Mammary epithelial cell (primary cell): ENCODE measurements around the gene ZBTB2.

Experiments used
- CTCF ChIP-seq, 2 donors: IDR thresholded peaks in 1 of 2; conservative IDR thresholded peaks in 1 of 2; 2 replicates each; pipeline ENCODE4 v1.5.1; 2011 to 2012; ENCODE audit warnings: inconsistent platforms in 2 of 2, low read length in 2 of 2, mild to moderate bottlenecking in 2 of 2, control low read depth in 1 of 2, low read depth in 1 of 2; ENCODE audit not compliant: insufficient read depth in 1 of 2; ENCODE audit errors: extremely low read depth in 1 of 2
- EZH2 ChIP-seq: IDR thresholded peaks from 2 replicates; pipeline ENCODE4 v1.6.1; 2012; ENCODE audit warnings: low read length, inconsistent platforms, borderline replicate concordance

GRCh38 chr6:151341476-151342195 is 49.7 kb downstream of the ZBTB2 start:
- TF ChIP-seq CTCF (conservative IDR thresholded peaks at IDR 0.05 in 1 of 2, IDR thresholded peaks at IDR 0.05 in 1 of 2; ENCODE audit: extremely low read depth in 1 of 2, insufficient read depth in 1 of 2, low read depth in 1 of 2, low read length in 2 of 2) (no peak), EZH2 (no peak)
